GM21515 (cell line): ENCODE data around the gene NHSL2.
"Not testable (repeated sequence)": the region's sequence is repeated elsewhere in the genome, so short reads cannot be mapped to it uniquely, and the experiment has no call there.

Experiments
- ATAC-seq: cut with Tn5 transposase; IDR thresholded peaks from one replicate; pipeline ENCODE4 v1.9.1; 2021; ENCODE audit not compliant: unreplicated experiment

Gene NHSL2

GRCh38 chrX:71910643-71910985 lies at the start of gene NHSL2:
Gene NHSL2, plus strand, starts transcription at chrX:71910845.
- no peak for ATAC-seq

DNA sequence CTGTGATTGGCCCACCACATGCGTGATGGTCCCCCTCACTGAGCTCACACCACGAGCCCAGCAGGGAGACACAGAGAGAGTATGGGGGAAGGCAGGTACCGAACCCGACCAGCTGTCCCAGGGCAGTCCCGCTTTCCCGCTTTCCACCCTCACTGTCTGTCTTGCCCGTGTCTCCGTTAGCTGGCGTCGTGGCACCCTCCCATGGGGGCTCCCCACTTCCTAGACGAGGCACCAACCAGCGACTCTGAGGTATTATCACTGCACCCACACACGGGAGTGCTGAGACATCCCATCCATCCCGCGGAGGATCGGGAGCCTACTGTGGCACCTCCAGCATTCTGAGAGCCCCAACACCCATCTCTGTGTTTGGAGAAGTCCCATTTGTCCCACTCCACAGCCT lies 43.0 kb upstream of the NHSL2 start:
- no peak for ATAC-seq

DNA sequence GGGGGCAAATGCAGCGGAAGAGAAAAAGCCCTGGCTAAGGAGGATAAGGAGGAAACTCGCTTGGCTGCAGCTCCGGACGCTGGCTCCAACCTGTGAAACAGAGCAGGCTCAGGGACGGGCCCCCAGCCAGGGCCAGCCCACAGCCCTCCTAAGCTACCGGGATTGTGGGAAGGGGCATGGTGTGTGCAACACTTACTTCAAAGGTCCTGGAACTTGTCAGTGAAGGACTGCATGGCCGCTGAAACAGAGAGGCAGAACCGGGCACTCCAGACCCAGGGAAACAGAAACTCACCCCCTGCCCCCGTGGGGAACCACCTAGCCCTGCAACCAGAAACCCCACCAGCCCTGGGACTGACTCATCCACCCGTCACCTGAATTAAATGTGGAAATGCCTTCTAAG lies 41.1 kb upstream of the NHSL2 start:
- not testable (repeated sequence) for ATAC-seq

- ATAC-seq, result no peak
Measured at GRCh38 chrX:71870208-71871098, 40.2 kb upstream of the NHSL2 start.

DNA sequence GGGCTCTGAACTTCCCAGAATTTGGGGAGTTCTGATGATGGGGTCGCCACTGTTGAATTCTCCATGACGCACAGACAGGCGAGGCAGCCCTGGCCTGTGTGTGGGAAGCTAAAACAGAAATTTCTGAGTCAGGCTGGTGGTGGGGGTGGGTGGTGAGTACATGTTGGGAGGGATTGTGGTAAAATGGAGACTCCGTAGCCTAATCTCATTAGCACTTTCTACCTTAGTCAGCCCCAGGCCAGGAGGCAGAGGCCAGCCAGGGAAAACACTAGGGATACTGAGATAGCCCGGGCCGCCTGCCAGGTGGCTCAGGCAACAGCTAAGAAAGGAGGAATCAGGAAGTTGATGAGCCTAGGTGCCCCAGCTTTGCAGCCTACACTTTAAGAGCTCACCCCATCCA lies 39.3 kb upstream of the NHSL2 start:
- no peak for ATAC-seq

GRCh38 chrX:71872542-71873458 lies 37.8 kb upstream of the NHSL2 start:
- no peak for ATAC-seq

DNA sequence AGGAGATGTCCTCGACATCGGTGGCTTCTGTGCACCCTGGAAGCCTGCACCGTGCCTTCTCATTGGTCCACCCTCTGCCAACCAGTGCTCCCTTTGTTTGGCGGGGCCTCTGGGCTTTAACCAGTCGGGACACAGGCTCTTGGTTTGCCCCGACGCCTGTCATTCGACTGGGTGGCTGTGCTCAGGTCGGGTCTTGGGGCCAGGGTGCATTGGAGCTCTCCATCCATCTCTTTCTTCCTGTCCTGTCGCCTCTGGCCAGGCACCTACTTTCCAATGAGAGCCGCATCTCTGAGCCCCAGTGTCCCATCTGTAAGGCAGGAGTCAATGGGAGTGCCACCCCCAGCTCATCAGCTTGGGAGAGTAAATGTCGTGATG lies 37.2 kb upstream of the NHSL2 start:
- ATAC-seq, result no peak

- not testable (repeated sequence) for ATAC-seq
Measured at GRCh38 chrX:71876841-71877240, 33.8 kb upstream of the NHSL2 start.

GRCh38 chrX:71885099-71885498 lies 25.5 kb upstream of the NHSL2 start:
- ATAC-seq, result no peak

DNA sequence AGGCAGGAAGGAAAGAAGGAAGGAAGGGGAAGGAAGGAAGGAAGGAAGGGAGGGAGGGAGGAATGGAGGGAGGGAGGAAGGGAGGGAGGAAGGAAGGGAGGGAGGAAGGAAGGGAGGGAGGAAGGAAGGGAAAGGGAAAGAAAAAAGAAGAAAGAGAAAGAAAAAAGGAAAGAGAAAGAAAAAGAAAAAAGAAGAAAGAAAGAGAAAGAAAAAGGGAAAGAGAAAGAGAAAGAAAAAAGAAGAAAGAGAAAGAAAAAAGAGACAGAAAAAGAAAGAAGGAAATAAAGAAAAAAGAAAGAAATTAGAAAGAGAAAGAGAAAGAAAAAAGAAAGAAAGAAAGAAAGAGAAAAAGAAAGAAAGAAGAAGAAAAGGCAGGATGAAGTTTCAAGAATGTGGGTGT lies 15.0 kb upstream of the NHSL2 start:
- ATAC-seq, result no peak

DNA sequence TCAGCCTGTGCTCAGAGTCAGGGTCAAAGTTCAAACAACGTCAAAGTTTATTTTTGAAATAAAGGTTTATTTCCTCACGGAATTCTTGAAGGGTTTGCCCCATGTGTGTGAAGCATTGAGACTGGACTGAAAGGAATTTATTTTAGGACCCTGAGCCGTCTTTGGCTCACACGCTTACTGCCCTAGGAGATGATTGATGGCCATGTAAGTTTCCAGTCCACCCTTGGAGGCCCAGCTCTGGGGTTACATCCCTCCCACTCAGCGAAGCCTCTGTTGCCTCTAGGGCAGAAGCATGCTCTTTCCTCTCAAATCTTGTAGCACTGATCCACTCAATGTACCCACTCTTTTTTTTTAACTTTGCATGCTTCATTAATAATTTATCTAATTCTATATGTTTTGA lies 4.5 kb upstream of the NHSL2 start:
- ATAC-seq, result no peak

GRCh38 chrX:71908387-71908786 lies 2.3 kb upstream of the NHSL2 start:
- ATAC-seq, result no peak

DNA sequence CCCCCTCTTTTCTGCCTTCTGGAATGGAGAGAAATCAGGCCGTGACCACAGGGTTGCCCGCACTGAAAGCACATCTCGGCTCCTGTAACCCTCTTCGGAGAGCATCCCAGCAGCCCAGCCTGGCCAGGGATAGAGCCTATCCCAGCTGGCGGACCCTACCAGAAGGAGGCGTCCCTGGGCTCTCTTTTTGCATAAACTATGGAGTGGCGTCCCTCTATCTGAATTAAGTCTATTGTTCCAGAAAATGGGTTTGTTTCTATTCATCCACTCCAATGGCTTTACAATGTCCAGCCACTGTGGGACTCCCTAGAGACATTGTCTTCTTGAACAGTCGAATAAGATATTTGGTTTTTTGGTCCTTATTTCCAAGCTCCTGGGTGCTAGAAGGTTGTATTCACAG lies 689 bp upstream of the NHSL2 start:
- no peak for ATAC-seq

- ATAC-seq, result no peak
Measured at GRCh38 chrX:71910986-71911730, 513 bp downstream of the NHSL2 start.

DNA sequence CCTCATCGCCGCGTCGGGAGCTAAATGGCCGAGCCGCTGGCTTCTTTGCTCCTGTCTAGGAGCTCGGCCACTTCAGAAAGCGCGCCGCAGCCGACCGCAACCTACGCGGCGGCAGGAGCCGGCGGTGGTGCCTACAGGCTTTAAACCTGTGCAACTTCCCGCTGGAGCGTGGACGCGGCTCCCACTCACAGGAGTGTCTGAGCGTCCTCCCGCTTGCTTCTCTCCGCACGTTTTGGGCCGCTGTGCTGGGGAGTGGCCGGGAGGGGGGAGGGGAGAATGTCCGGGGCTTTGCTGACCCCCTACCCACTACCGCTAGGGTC lies 1.0 kb downstream of the NHSL2 start:
- ATAC-seq, result no peak

DNA sequence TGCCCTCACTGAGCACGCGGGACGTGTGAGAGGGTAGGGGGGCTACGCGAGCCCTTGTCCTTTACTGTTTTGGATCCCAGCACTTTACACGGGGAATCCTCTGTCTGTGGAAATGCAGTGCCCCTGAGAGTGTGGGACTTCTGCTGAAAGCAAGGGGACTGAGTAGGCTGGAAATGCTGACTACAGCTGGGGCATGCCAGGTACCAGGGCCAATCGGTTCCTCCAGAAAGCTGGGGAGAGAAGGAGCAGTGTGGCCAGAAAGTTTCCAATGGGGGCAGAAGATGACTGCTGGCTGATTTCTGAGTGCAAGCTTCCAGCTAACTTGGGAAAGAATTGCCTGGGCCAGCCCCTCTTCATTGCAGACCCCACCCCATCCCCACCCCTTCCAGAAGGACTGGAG lies 1.5 kb downstream of the NHSL2 start:
- no peak for ATAC-seq

DNA sequence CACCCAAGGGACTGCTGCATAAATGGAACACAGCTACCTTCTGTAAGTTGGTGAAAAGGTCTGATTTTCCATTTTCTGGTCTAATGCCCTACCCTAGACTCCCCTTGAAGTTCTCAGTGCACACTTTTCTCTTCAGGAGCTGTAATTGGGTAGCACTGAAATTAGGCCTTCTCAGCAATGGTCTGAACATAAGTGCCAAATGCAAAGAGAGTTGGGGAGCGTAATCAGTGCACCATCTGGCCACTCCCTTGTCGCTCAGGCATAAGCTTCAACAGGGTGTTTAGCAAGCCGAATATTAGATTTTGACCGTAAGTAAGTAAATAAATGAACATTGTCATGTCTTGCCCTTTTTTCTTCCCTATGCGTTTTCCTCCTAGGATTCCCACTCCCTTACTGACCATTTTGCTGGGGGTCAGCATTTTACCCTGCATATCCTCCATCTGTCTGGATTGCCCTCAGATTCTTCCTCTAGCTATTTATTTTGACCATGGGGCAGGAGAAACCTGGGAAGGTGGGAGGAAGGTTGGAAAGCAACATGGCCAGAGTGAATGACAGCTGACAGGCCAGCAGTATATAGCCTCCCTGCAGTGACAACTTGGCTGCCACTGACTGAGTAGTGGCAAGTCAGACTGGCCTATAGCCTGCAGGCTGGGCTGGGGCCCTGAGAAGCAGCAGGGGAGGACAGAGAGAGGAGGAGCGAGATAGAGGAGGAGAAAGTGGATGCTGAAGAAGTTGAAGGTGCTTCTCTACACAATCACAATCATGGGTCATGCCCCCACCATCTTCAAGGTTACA lies 2.7 kb downstream of the NHSL2 start:
- no peak for ATAC-seq

- ATAC-seq, result no peak
Measured at GRCh38 chrX:71917621-71918343, 7.1 kb downstream of the NHSL2 start.

DNA sequence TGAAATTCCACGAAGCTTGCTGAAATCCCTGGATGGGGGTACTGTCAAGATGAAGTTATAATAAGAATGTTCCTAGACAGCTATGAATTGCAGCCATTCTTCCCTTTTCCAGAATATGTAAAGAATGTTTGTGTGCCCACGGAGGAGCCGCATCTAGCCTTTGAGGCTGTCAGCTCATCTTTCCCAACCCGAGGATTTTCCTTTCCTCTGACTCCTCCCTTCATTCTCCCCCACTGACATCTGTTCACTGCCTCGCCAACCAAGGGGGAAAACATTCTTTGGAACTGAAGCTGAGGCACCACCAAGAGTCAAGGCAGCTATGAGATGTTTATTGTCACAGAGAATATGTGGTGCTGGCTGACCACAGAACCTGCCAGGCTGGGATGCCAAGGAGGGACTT lies 8.8 kb downstream of the NHSL2 start:
- no peak for ATAC-seq

DNA sequence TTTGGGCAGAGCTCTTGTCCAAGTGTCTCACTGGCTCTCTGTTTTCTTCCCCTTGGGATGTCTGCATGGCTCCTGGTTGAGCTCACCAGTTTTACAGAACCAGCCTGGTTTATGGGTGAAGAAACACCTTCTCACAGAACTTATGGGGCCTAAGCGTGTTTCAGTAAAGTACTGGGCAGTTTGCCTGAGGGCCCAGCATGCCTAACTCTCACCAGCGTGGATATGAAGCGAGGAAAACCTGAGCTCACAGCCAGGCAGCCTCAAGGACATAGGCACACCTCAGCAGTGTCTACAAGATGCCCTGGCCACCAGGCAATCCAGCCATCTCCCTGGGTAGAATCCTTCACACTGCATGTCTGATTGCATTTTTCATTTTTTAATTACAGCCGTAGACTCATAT lies 9.2 kb downstream of the NHSL2 start:
- ATAC-seq, result no peak
